Measurements from ENCODE around the gene MRTFA. TPM values are rescaled to one million over a fixed set of nuclear protein-coding genes. Genes with fewer than 3 reads are reported as not detected.
A peak's percentile ranks its signal among the peaks of the same experiment; 100 is the strongest.
"Not testable (repeated sequence)": the region's sequence is repeated elsewhere in the genome, so short reads cannot be mapped to it uniquely, and the experiment has no call there.

The MRTFA gene
- total and polyA plus RNA-seq, 8 donors: 22.5 to 58.0 (median 26.5) TPM

DNA sequence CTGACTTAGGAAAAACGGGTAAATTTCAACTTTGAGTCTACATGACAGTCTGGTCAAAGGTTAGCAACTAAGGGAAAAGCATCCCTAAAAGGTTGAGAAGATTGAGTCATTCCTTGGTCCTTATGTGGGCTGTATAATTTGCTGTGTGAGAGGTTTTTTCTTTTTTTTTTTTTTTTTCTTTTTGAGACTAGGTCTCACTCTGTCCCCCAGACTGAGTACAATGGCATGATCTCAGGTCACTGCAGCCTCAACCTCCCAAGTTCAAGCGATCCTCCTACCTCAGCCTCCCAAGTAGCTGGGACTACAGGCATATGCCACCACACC is 101.4 kb downstream of the MRTFA start:
- no peak for DNase-seq
- Histone ChIP-seq H3K4me3 (no peak overlapping the region), H3K27me3 (no peaks in the 10 kb centered on the region), H3K27ac (peak overlapping the region; percentile 58 to 65), H3K4me1 (peaks cover 19 to 45% of the 10 kb centered on the region in 2 donors), H3K36me3 (no peaks in the 10 kb centered on the region), H3K9me3 (no peaks in the 10 kb centered on the region)
- ATAC-seq: no peak
- TF ChIP-seq, protein P1, sequence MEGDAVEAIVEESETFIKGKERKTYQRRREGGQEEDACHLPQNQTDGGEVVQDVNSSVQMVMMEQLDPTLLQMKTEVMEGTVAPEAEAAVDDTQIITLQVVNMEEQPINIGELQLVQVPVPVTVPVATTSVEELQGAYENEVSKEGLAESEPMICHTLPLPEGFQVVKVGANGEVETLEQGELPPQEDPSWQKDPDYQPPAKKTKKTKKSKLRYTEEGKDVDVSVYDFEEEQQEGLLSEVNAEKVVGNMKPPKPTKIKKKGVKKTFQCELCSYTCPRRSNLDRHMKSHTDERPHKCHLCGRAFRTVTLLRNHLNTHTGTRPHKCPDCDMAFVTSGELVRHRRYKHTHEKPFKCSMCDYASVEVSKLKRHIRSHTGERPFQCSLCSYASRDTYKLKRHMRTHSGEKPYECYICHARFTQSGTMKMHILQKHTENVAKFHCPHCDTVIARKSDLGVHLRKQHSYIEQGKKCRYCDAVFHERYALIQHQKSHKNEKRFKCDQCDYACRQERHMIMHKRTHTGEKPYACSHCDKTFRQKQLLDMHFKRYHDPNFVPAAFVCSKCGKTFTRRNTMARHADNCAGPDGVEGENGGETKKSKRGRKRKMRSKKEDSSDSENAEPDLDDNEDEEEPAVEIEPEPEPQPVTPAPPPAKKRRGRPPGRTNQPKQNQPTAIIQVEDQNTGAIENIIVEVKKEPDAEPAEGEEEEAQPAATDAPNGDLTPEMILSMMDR (IDR thresholded peaks at IDR 0.05): no peak
- intact Hi-C loops (cut with DNase I): no loop called here

DNA sequence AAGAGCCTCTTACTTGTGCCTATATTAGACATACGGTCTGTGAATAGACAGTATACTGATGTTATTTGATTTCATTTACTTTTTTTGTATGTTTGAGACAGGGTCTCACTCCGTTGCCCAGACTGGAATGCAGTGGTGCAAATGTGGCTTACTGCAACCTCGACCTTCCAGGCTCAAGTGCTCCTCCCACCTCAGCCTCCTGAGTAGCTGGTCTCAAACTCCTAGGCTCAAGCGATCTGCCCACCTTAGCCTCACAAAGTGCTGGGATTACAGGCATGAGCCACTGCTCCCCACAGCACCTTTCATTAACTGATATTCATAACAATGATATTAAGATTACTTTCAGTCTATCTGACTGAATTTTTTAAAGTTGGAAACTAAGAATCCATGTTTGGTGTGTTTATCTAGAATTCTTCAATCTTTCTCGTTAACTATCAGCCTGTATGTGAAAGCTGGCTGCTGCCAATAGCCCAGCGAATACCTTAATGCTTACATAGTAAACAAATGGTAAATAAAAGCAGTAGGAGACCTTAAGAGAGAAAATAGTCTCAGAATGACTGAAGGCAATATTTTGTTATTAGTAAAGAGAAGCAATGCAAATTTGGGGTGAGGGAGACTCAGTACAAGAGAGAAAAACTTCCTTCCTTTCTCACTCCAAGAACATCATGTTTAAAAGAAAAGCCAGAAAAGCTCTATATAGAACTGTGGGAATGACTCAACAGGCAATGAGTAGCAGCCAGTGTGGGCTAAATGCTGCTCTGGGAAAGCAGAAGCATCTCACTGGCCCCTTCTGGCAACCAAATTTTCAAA is 101.9 kb downstream of the MRTFA start:
- Histone ChIP-seq H3K36me3 (no peaks in the 10 kb centered on the region), H3K9me3 (no peaks in the 10 kb centered on the region), H3K4me1 (peaks cover 19 to 45% of the 10 kb centered on the region in 2 donors), H3K27ac (peak overlapping the region; percentile 58 to 65), H3K27me3 (no peaks in the 10 kb centered on the region), H3K4me3 (no peak overlapping the region)
- ATAC-seq (peak; percentile 67), DNase-seq (no peak)
- TF ChIP-seq, protein P1 (IDR thresholded peaks at IDR 0.05): no peak
- intact Hi-C loops (cut with DNase I): no loop called here

DNA sequence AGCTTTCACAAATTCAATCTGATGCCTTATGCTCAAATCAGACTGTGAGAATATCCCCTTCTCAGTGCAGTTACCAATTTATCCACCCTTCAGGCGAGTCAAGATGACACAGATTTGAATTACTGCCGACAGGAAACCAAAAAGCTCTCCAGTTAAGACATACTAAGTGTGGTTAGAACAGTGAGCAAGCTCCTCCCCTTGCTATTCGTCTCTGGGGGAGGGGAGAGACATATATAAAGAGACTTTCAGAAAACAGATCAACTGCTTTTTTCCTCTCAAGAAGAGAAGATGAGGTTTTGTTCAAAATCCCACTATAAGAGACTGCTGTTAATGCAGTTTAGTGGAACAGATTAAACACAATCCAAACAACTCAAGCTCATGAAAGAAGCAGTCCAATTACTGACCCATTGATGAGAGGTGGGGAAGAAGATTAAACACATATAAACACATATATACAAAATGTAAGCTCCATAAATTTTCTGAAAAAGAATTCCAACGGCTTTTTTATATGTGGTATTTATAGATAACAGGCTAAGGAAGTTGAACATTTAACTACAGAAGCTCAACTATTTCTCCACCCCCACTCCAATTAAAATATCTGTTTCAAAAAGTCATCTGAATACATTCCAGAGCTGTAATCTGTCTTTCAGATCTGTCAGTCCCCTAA is 102.7 kb downstream of the MRTFA start:
- Histone ChIP-seq H3K27ac (peak overlapping the region; percentile 58 to 65), H3K9me3 (no peaks in the 10 kb centered on the region), H3K27me3 (no peaks in the 10 kb centered on the region), H3K4me1 (peaks cover 19 to 45% of the 10 kb centered on the region in 2 donors), H3K4me3 (peak overlapping the region in 1 of 2 donors; percentile 28), H3K36me3 (no peaks in the 10 kb centered on the region)
- peak; percentile 82 for ATAC-seq
- peak in 1 of 4 donors; percentile 58 for DNase-seq
- intact Hi-C loops (cut with DNase I): no loop called here
- TF ChIP-seq, protein P1 (IDR thresholded peaks at IDR 0.05): no peak

DNA sequence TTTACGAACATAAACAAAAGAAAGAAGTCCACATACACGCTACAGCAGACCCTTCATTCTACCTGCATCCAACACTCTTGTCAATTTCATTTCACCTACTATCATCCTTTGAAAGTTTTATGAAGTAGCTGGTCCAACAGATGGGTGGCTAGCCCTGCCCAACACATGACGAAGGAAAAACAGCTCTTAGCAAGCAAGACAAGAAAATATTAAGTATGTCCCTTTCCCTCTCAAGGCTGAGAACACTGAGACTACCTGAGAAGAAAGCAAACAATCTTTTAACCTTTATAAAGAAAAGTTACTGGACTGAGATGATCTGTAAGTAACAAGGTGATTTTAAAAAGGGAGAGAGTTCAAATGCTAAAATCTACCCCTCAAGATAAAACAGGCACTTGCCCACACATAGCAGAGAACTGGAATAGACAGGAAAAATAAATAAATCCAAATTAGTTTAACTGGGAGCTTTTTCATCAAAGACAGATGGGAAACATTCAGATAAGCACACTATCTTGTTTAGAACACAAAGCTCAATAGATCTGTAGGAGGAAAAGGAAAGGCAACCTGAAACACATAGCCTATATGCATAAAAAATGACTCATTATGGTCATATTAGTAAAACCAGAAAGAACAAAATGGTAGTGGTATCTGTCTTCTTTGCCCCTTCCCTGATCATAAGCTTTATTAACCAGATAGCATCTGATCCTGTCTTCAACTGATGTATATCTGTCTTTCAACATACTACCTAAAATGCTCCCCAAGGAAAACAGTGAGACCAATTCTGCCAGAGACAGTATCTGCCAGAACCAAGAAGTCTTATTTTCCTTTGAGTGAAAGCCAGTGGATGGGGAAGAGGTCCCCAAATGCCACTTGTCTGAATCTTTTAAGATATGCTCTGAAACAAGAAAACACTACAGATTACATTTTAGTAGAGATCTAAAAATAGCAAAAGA is 104.3 kb downstream of the MRTFA start:
- Histone ChIP-seq H3K9me3 (no peaks in the 10 kb centered on the region), H3K27ac (peak overlapping the region in 1 of 2 donors; percentile 58), H3K36me3 (no peaks in the 10 kb centered on the region), H3K27me3 (no peaks in the 10 kb centered on the region), H3K4me3 (peak overlapping the region in 1 of 2 donors; percentile 28), H3K4me1 (peaks cover 19 to 45% of the 10 kb centered on the region in 2 donors)
- no peak for DNase-seq
- peak; percentile 55 for ATAC-seq
- intact Hi-C loops (cut with DNase I): no loop called here
- TF ChIP-seq, protein P1 (IDR thresholded peaks at IDR 0.05): no peak

DNA sequence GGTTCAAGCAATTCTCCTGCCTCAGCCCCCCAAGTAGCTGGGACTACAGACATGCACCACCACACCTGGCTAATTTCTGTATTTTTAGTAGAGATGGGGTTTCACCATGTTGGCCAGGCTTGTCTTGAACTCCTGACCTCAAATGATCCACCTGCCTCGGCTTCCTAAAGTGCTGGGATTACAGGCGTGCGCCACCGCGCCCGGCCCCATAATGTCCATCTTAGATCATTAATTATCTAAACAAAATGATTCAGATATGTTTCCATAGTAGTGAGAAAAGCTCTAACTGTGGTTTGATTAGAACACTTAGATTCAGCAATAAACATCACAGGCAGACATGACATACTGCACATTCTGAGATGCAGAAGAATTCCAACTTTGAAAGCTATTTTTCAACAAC is 106.1 kb downstream of the MRTFA start:
- peaks cover 18 to 43% of the 10 kb centered on the region in 2 donors for H3K4me1 ChIP-seq
- intact Hi-C loops (cut with DNase I); DNase-seq; H3K27ac ChIP-seq; H3K36me3 ChIP-seq; H3K27me3 ChIP-seq; H3K4me3 ChIP-seq; H3K9me3 ChIP-seq; ATAC-seq: not testable (repeated sequence)

Measured in left lung (tissue), 10 donors.